ENCODE measurements around the gene RMP24.

RMP24 gene

DNA sequence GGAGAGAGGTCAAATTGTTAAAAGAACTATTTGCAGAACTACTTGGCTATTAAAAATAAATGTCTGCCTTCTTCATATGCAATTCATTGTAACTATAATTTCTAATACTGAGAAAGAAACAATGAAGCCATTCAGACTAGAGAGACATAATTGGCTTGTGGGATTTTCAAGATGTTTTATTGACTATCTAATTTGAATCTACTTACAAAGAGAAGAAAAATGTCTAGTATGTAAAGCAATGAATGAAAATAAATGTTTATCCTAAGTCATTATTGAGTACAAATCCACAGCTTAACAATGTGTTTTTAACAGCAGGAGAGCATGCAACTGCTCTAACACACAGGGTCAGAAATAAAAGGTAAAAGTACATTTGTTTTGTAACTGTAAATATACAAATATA lies 19.2 kb downstream of the RMP24 start:
- Histone ChIP-seq H3K9ac (ENCODE audit: low read depth, low read length) (no peak overlapping the region), H2BK15ac (ENCODE audit: low read depth, low read length) (no peak overlapping the region), H3K9me3 (ENCODE audit: control insufficient read depth, insufficient read depth, low read length) (no peaks in the 10 kb centered on the region), H3K36me3 (ENCODE audit: control insufficient read depth, insufficient read depth, low read length) (peaks cover 4% of the 10 kb centered on the region; the same call in 1 of the 2 replicates), H3K4ac (ENCODE audit: low read depth, low read length) (no peak overlapping the region), H3K9me1 (ENCODE audit: insufficient read depth, low read length) (peaks cover 10% of the 10 kb centered on the region), H3K23ac (ENCODE audit: low read depth, low read length) (no peak overlapping the region), H2AFZ (replicated peaks; ENCODE audit: low read length, poor library complexity) (no peak overlapping the region), H3K79me1 (ENCODE audit: low read depth in 1 of 2, low read length in 2 of 2) (no peaks in the 10 kb centered on the region), H2AK9ac (replicated peaks; ENCODE audit: low read depth, low read length, poor library complexity) (no peak overlapping the region), H3K27ac (ENCODE audit: insufficient read depth, low read length) (no peak overlapping the region), H3K18ac (ENCODE audit: low read depth, low read length) (no peak overlapping the region), H2BK20ac (ENCODE audit: low read depth, low read length) (no peak overlapping the region), H2AK5ac (ENCODE audit: low read depth, low read length) (no peak overlapping the region), H2BK120ac (ENCODE audit: low read depth, low read length) (no peak overlapping the region), H2BK5ac (ENCODE audit: low read depth, low read length, poor library complexity, severe bottlenecking) (no peak overlapping the region), H3K14ac (replicated peaks; ENCODE audit: low read depth, low read length) (no peak overlapping the region), H4K20me1 (ENCODE audit: insufficient read depth, low read length) (no peaks in the 10 kb centered on the region), H4K5ac (ENCODE audit: low read depth, low read length) (no peak overlapping the region), H4K91ac (ENCODE audit: insufficient read depth, low read depth, low read length) (no peak overlapping the region), H4K8ac (ENCODE audit: low read depth in 2 of 2, low read length in 2 of 2) (no peak overlapping the region), H3K27me3 (ENCODE audit: control insufficient read depth, insufficient read depth, low read length) (no peaks in the 10 kb centered on the region), H3K4me2 (ENCODE audit: low read depth, low read length) (no peak overlapping the region), H3K56ac (ENCODE audit: extremely low read depth, insufficient read depth, low read length) (no peak overlapping the region), H3K4me1 (ENCODE audit: control insufficient read depth, insufficient read depth, low read length) (no peaks in the 10 kb centered on the region; the same call in 1 of the 2 replicates), H3K4me3 (ENCODE audit: insufficient read depth, low read depth, low read length) (no peak overlapping the region)
- in situ Hi-C loops (cut with MboI; ENCODE audit: low sequenced_read_pairs) = no loop called here
- POLR2A ChIA-PET (ENCODE audit: unreplicated experiment) = no interaction called here
- intact Hi-C loops (cut with micrococcal nuclease) = no loop called here
- TF ChIP-seq, protein P1, sequence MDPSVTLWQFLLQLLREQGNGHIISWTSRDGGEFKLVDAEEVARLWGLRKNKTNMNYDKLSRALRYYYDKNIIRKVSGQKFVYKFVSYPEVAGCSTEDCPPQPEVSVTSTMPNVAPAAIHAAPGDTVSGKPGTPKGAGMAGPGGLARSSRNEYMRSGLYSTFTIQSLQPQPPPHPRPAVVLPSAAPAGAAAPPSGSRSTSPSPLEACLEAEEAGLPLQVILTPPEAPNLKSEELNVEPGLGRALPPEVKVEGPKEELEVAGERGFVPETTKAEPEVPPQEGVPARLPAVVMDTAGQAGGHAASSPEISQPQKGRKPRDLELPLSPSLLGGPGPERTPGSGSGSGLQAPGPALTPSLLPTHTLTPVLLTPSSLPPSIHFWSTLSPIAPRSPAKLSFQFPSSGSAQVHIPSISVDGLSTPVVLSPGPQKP (IDR thresholded peaks at IDR 0.05; ENCODE audit: borderline replicate concordance, low read depth, low read length) = no peak
- ATAC-seq (ENCODE audit: low read depth) = peak; percentile 40
- dilution Hi-C loops (cut with HindIII; ENCODE audit: low sequenced_read_pairs, unreplicated experiment) = no loop called here
- BruUV-seq (replicated peaks) = no TSS peak
- DNase-seq = no peak
- CTCF ChIA-PET = no interaction called here

All from IMR-90 (cell line).